HG03354 (cell line): ENCODE results near the gene COX4I2.
A peak's percentile ranks its signal among the peaks of the same experiment; 100 is the strongest.

ENCODE experiments used
- ATAC-seq: cut with Tn5 transposase; IDR thresholded peaks from one replicate; pipeline ENCODE4 v1.9.1; 2021; ENCODE audit warnings: mild to moderate bottlenecking; ENCODE audit not compliant: unreplicated experiment, poor library complexity, severe bottlenecking

COX4I2 gene

DNA sequence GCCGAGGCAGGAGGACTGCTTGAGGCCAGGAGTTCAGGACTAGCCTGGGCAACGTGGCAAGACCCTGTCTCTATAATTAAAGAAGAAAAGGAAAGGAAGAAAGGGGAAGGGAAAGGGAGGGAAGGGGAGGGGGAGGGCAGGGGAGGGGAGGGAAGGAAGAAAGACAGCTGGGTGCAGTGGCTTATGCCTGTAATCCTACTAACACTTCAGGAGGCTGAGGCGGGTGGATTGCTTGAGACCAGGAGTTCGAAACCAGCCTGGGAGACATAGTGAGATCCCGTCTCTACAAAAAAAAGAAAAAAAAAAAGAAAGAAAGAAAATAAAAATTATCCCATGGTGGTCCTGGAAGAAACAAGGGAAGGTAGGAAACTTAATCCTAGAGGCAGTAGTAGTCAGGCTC is 51.4 kb downstream of the COX4I2 start:
- no peak for ATAC-seq

- ATAC-seq = no peak
These were observed 52.5 kb downstream of the COX4I2 start for GRCh38 chr20:31690124-31690666.

GRCh38 chr20:31691646-31692275 is 54.0 kb downstream of the COX4I2 start:
- peak; percentile 57 for ATAC-seq

DNA sequence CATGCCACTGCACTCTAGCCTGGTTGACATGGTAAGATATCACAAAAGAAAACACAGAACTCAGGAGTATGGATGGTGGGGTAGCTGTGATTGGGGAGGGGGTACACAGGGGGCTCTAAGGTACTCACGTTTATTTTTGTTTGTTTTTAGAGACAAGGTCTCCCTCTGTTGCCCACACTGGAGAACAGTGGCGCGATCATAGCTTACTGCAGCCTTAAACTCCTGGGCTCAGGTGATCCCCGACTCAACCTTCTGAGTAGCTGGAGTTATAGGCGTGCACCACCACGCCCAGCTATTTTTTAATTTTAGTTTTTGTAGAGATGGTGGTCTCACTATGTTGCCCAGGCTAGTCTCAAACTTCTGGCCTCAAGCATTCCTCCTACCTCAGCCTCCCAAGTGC is 55.7 kb downstream of the COX4I2 start:
- no peak for ATAC-seq

DNA sequence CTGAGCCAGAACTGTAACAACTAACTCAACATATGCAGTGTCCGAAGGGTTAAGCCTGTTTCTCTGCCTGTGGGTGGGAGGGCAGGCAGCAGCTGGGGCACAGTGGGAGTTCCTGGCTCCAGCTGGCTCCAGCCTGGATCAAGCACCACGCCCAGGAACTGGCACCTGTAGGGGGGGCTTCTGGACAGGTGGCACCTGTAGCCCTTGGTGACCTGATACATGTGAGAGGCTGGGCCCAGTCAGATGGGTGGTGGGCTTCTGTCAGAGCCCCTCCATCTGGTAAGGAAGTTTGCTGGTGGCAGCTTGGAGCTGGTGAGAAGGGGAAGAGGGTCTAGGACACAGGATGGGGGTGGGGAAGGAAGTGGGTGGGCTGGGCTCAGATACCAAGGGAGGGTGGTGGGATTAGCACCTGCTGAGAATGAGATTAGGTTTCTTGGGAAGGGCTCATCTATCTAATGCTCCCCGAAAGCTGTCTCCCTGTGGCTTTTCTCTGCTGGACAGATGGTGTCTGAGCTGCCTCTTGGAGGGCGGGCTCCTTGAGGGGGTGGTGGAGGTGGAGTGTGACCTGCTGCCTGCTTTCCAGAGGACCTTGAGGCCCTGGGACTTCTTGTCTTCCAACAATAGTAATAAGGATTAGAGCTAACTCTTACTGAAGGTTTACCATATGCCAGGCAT is 56.4 kb downstream of the COX4I2 start:
- ATAC-seq = no peak
